HG02943 (cell line): ENCODE data around the gene LPAR1.

ENCODE experiments used
- ATAC-seq: cut with Tn5 transposase; IDR thresholded peaks from one replicate; pipeline ENCODE4 v1.9.1; 2021; ENCODE audit warnings: mild to moderate bottlenecking, low read depth, moderate library complexity; ENCODE audit not compliant: unreplicated experiment

Gene LPAR1

GRCh38 chr9:111037708-111038330, 451 bp downstream of the LPAR1 start:
- ATAC-seq, result no peak

DNA sequence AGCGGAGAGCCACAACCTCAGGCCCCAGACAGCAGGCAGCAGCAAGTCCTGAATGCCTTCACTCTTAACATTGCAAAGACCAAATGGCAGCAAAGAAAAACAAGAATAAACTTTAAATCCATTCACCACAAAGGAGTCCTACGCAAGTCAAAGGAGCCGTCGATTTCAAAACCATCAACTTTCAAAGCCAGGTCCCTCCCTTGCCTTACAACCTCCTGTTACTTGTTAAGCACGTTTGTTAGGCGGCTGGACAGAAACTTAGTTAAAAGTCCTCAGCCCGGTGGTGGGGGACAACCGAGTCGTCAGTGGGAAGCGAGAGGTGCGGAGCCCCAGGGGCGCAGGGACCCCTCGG, 938 bp downstream of the LPAR1 start:
- ATAC-seq, result no peak

GRCh38 chr9:111036946-111037345, 1.3 kb downstream of the LPAR1 start:
- ATAC-seq, result no peak

DNA sequence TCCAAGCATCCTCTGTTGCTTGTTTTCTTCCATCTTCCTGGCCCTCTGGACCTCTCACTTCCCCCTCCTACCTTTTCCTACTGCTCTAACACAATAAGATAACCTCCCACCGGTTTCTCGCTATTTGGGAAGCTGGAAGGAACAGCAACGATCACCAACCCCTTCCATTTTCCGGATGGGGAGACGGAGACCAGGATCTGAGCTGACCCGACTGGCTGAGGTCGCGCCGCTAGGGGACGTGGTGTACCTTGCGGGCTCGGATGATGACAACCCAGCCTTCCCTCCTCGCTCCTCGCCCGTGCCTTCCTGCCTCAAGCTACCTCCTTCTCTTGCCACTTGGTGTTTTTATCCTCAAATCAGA, 1.9 kb downstream of the LPAR1 start:
- no peak for ATAC-seq

DNA sequence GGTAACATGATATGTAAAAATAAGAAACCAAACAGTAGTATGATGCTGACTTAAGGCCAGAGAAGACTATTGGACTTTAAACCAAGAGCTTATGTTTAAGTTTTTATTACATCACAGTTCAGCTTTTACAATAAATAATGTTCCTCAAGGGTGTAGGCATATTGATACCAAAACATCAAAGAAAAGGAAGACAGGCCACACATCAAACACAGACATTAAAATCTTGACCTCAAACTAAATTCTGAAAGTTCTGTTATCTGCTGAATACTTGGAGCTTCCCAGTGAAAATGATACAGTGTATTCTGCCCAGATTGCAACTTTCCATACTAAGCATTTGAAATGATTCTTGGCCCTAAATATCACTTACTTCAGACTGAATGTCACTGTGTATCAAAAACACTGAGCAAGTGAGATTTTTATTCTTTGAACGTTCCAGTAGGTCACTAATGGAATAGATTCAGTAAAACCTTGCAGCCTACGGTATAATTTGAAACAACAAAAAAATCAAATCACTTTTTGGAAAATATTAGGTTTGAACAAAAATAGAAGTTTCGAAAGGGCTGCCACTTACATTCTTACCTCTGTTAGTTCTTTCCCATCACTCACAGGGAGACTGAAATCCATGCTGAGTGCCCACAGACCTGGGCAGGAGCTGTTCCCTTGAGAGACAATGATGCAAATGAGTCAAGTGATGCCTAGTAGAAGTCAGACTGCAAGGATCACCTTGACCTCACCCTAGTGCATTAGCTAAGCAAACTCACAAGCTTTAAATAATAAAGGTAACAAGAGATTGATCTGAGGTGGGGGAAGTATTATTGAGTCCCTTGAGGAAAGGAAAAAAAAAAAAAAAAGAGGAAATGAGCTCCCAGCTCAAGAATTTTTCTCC, 2.5 kb downstream of the LPAR1 start:
- no peak for ATAC-seq

DNA sequence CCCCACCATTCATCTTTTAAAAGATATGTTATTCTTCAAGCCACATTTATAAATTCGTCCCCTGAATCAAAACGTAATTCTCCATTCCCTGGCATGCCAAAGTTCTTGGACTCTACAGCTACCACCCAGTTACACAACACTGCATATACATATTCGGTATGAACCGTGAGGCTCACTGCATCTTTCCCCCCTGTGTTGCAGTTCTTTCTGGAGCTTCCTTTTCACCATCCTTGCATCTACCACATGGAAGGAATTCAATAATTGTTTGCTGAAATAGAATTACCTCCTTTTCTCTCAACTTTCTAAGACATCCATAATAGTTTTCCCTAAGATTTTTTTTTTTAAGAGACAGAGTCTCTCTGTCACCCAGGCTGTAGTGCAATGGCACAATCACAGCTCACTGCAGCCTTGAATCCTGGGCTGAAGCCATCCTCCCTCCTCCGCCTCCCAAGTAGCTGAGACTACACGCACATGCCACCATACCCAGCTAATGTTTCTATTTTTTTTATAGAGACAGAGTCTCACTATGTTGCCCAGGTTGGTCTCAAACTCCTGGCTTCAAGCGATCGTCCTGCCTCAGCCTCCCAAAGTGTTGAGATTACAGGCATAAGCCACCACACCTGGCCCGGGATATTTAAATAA, 3.3 kb downstream of the LPAR1 start:
- ATAC-seq, result no peak

DNA sequence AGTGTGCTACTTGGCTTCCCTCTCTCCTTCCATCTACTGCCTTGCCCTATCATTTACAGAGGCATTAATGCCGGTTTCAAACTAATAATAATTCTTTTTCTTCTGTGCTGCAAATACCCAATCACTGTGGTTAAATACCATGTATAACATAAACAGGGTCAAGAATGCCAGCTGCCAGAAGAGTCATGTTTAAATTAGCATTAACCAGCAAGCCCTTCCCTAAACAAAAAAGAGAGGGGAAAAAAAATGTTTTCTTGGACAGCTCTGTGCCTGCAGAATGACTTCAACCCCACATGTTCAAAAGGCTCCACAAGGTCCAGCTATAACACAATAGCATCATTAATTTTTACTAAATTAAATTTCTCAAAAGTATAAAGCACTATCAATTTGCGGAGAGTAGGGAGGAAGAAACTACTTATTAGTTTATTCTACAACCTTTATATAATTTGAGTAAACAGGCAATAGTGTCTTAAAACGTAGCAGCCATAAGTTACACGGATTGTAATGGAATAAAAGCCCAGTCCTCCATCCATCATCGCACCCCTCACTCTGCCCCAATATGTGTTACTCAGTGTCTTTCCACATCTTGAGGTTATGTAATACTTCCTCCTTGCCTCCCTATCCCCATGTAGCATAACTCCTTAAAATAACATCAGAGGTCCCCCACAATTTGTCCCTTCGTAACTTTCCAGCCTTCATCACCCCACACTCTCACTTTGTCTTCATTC, 3.9 kb downstream of the LPAR1 start:
- ATAC-seq, result no peak

GRCh38 chr9:111030492-111030891, 7.8 kb downstream of the LPAR1 start:
- no peak for ATAC-seq

GRCh38 chr9:111029260-111029659, 9.0 kb downstream of the LPAR1 start:
- ATAC-seq, result no peak

DNA sequence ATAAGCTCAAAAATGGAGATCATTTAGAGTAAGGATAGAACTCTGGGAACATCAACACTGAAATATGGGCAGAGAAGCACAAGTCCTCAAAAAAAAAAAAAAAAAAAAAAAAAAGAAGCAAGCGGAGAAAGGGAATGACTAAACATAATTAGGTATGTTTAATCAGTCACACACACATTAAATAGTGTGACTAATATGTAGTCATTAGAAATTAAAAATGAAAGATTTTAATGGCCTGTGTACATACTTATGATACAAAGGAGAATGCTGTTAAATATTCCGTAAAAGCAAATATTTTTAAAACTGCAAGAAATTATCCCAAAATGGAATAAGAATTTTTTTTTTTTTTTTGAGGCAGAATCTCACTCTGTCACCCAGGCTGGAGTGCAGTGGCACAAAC, 10.5 kb downstream of the LPAR1 start:
- no peak for ATAC-seq

GRCh38 chr9:111023128-111023527, 15.1 kb downstream of the LPAR1 start:
- ATAC-seq, result no peak

GRCh38 chr9:111020594-111020993, 17.7 kb downstream of the LPAR1 start:
- ATAC-seq, result no peak

GRCh38 chr9:111016426-111017045, 21.7 kb downstream of the LPAR1 start:
- ATAC-seq, result no peak

DNA sequence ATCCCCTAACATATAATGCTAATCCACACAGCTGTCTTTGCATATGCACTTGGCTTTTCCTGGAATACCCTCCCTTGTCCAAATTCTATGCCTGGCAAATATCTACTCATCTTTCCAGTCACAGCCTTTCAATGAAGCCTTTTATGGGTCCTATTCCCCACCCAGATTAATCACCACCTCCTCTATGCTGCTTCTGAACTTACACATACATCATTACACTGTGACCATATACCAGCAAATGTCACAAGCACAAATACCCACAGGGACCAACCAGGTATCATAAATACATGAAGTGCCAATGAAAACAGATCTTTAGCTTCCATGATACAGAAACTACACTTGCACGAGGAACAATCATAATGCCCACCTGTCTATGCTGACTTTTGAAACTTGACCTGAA, 22.3 kb downstream of the LPAR1 start:
- ATAC-seq, result no peak

DNA sequence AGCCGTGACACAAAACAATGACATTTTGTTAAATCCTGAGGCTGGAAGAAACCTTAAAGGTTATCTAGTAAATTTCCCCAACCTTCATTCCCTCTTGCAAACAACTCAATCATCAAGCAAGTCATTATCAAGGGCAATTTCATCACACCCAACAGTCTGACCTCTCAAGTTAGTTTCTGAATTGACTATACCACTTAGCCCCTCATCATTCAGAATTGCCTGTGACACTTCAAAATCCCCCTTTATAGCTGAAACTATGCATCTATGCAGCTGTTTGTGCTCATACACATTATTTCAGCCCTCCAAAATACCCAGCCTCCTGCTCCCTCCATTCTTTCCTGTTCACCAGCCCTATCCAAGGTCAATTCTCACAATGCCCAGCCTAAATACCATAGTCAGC, 24.6 kb downstream of the LPAR1 start:
- ATAC-seq, result no peak

- no peak for ATAC-seq
These were observed 25.0 kb downstream of the LPAR1 start for GRCh38 chr9:111013250-111013649.

DNA sequence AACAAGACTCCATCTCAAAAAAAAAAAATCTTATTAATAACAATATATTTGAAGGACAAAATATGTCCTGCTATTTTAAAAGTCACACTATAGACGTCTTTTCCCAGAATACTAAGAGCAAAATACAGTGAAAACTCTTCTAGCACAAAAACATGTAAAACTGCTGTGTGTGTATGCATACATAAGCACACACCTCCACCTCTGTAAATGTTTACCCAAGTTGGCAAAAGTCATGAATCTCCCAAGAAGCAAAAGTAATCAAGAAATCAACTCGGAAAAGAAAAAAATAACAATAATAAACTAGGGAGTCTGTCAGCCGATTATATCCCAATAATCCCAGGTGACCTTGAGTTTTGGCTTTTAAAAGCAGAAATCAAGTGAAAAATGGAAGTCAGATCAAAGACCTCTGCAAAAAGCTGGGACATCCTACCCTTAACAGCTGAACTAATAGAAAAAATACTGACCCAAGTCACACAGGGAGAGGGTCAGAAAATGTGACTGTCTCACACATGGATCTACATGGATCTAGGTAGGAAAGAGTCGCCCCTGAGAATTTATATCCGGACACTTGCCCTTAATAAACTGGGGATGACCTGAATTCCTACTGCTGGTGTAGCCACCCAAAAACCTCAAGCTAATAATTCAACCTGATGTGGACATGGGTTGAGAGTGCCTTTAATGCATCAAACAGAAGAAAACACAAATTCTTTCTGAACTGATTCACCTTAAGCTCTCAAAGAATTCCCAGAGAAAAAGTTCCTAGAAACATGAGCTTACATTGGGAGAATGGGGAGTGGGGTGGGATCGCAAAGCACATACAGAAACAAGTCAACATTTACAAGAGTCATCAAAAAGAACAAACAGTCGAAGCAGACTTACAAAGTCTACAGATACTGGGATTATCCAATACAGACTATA, 29.9 kb downstream of the LPAR1 start:
- ATAC-seq, result no peak

DNA sequence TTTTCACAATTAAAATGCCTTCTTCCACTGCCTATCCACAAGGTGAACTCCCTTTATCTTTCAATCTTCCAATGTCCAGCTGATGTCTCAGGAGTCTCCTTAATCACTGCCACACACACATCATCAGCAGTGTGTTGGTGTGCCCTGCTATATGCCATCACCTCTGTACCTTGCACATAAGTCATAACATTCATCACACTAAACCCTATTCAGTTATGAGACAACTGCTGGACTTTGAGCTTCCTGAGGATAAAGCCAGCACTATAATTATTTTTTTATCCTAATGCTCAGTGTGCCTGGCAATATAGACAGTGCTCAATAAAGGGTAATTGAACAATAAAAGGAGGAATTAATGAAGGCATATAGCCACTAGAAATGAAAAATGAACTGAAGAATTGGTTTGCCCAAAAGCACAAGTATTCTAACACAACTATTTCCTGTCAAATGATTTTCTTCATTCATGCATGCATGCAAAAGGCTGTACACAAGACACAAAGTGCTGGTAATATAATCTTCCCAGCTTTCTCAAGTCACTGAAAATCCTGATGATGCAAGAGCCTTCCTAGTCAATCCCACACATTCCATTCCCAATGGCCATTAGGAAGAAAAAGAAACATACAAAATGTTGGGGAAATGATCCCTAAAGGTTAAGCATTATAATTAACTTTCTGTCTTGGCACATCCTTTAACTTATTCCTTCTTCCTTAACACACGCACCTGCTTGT, 32.4 kb downstream of the LPAR1 start:
- no peak for ATAC-seq

DNA sequence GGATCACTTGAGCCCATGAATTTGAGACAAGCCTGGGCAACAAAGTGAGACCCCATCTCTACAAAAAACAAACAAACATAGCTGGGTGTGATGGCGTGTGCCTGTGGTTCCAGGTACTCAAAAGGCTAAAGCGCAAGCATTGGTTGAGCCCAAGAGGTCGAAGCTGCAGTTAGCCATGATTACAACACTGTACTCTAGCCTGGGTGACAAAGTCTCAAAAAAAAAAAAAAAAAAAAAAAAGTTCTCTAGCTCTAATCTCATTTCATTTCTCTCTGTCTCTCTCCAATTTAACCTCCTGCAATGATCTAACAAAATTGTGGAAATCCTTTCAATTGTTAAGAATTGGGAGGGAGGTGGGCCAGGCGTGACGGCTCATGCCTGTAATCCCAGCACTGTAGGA, 33.3 kb downstream of the LPAR1 start:
- ATAC-seq, result no peak
